ENCODE results near the gene P3H3. TPM values are rescaled to one million over a fixed set of nuclear protein-coding genes. Genes with fewer than 3 reads are reported as not detected.
"Not testable (repeated sequence)": the region's sequence is repeated elsewhere in the genome, so short reads cannot be mapped to it uniquely, and the experiment has no call there.

Gene P3H3
- total RNA-seq, 5 donors from 2014 or later (not counting 1 experiment from before 2014, with no cell fraction given) = 4.7 to 9.8 (median 8.0) TPM

GRCh38 chr12:6888794-6889193 lies 60.6 kb downstream of the P3H3 start:
- H3K4me1 Mint-ChIP-seq = peaks cover 13 to 15% (median 13%) of the 10 kb centered on the region in 3 donors
- H3K27me3 ChIP-seq (replicated peaks in 1 of 2; ENCODE audit: control insufficient read depth in 2 of 2, extremely low read depth in 1 of 2, insufficient read depth in 2 of 2, low read length in 1 of 2); H3K4me3 Mint-ChIP-seq; H3K27ac ChIP-seq (ENCODE audit: low read length); DNase-seq; H3K9me3 ChIP-seq; H3K36me3 ChIP-seq (ENCODE audit: control insufficient read depth in 2 of 2, extremely low read depth in 1 of 2, insufficient read depth in 1 of 2, low read length in 1 of 2); H3K36me3 Mint-ChIP-seq; POLR2A ChIA-PET; CTCF ChIA-PET; H3K4me3 ChIP-seq (ENCODE audit: control insufficient read depth in 1 of 2, extremely low read depth in 1 of 2, low read length in 1 of 2); H3K9me3 Mint-ChIP-seq; H3K27ac Mint-ChIP-seq; H3K27me3 Mint-ChIP-seq; ATAC-seq (replicated peaks in 1 of 4): not testable (repeated sequence)
- WGBS (ENCODE audit: insufficient coverage) = no CpG with 5 or more reads among the region's 7 CpGs
- H3K4me1 ChIP-seq (ENCODE audit: control insufficient read depth in 1 of 2, extremely low read depth in 1 of 2, insufficient read depth in 2 of 2, low read length in 2 of 2) = peaks cover 3 to 16% of the 10 kb centered on the region in 2 experiments

Other genes starting within 250 kb of the P3H3 start
- gene CHD4, start 221.0 kb upstream of the P3H3 start, total RNA-seq = 100 to 1,000 TPM; 236 to 392 (median 258) TPM
- gene LPAR5, start 192.4 kb upstream of the P3H3 start, total RNA-seq = 10 to 100 TPM in 4 of 5 donors, 1 to 10 TPM in 1; 5.8 to 16.0 (median 14.9) TPM
- 10 to 100 TPM in 1 of 5 donors, 1 to 10 TPM in 4; 2.4 to 11.1 (median 6.5) TPM for gene ACRBP, start 181.0 kb upstream of the P3H3 start, total RNA-seq
- gene ING4, start 165.3 kb upstream of the P3H3 start, total RNA-seq = 10 to 100 TPM; 34.0 to 71.3 (median 64.5) TPM
- 10 to 100 TPM; 68.6 to 82.9 (median 79.4) TPM for gene ZNF384, start 139.0 kb upstream of the P3H3 start, total RNA-seq
- 1 to 10 TPM in 3 of 5 donors, under 1 TPM in 1, not detected in 1; 0.88 to 2.5 (median 2.4) TPM for gene PIANP, start 127.6 kb upstream of the P3H3 start, total RNA-seq
- 10 to 100 TPM; 18.5 to 33.1 (median 31.8) TPM for gene COPS7A, start 104.4 kb upstream of the P3H3 start, total RNA-seq
- 100 to 1,000 TPM in 1 of 5 donors, 10 to 100 TPM in 4; 83.3 to 125 (median 88.4) TPM for gene MLF2, start 75.3 kb upstream of the P3H3 start, total RNA-seq
- 10 to 100 TPM in 3 of 5 donors, 1 to 10 TPM in 2; 6.5 to 15.9 (median 10.6) TPM for gene PTMS, start 62.0 kb upstream of the P3H3 start, total RNA-seq
- 10 to 100 TPM in 1 of 5 donors, 1 to 10 TPM in 4; 3.7 to 10.6 (median 7.3) TPM for gene LAG3, start 55.9 kb upstream of the P3H3 start, total RNA-seq
- gene CD4, start 38.9 kb upstream of the P3H3 start, total RNA-seq = 100 to 1,000 TPM; 126 to 205 (median 154) TPM
- under 1 TPM in 2 of 5 donors, not detected in 3; 0.13 to 0.46 TPM for gene GPR162, start 6.6 kb upstream of the P3H3 start, total RNA-seq
- 1 to 10 TPM in 4 of 5 donors, under 1 TPM in 1; 0.85 to 4.3 (median 3.4) TPM for gene GNB3, start 12.5 kb downstream of the P3H3 start, total RNA-seq
- gene CDCA3, start 22.9 kb downstream of the P3H3 start, total RNA-seq = 1 to 10 TPM; 1.1 to 2.7 (median 2.0) TPM
- 10 to 100 TPM; 64.2 to 95.8 (median 85.8) TPM for gene USP5, start 23.7 kb downstream of the P3H3 start, total RNA-seq
- 100 to 1,000 TPM; 132 to 208 (median 189) TPM for gene TPI1, start 39.1 kb downstream of the P3H3 start, total RNA-seq
- 10 to 100 TPM in 3 of 5 donors, 1 to 10 TPM in 2; 6.2 to 25.9 (median 21.8) TPM for gene SPSB2, start 44.9 kb downstream of the P3H3 start, total RNA-seq
- gene LRRC23, start 76.4 kb downstream of the P3H3 start, total RNA-seq = 10 to 100 TPM in 2 of 5 donors, 1 to 10 TPM in 3; 8.7 to 13.6 (median 8.8) TPM
- gene ENO2, start 86.2 kb downstream of the P3H3 start, total RNA-seq = 100 to 1,000 TPM in 4 of 5 donors, 10 to 100 TPM in 1; 87.2 to 176 (median 148) TPM
- 10 to 100 TPM; 34.7 to 44.3 (median 41.7) TPM for gene ATN1, start 99.6 kb downstream of the P3H3 start, total RNA-seq
- not detected for gene RNU7-1, start 115.4 kb downstream of the P3H3 start, total RNA-seq
- 100 to 1,000 TPM; 256 to 466 (median 412) TPM for gene C12orf57, start 115.6 kb downstream of the P3H3 start, total RNA-seq
- 100 to 1,000 TPM; 176 to 237 (median 224) TPM for gene PTPN6, start 122.9 kb downstream of the P3H3 start, total RNA-seq
- 100 to 1,000 TPM; 144 to 168 (median 154) TPM for gene PHB2, start 142.3 kb downstream of the P3H3 start, total RNA-seq
- gene EMG1, start 142.5 kb downstream of the P3H3 start, total RNA-seq = 10 to 100 TPM; 33.6 to 64.5 (median 58.7) TPM
- 10 to 100 TPM; 19.3 to 27.6 (median 22.6) TPM for gene LPCAT3, start 190.1 kb downstream of the P3H3 start, total RNA-seq
- 1 to 10 TPM; 1.5 to 5.0 (median 4.5) TPM for gene C1S, start 232.3 kb downstream of the P3H3 start, total RNA-seq